Measurements from ENCODE around the gene PARD6G. TPM values are rescaled to one million over a fixed set of nuclear protein-coding genes. Genes with fewer than 3 reads are reported as not detected.
A peak's percentile ranks its signal among the peaks of the same experiment; 100 is the strongest.

The PARD6G gene
- total and polyA plus RNA-seq, 8 donors: 0.42 to 2.2 (median 1.2) TPM

DNA sequence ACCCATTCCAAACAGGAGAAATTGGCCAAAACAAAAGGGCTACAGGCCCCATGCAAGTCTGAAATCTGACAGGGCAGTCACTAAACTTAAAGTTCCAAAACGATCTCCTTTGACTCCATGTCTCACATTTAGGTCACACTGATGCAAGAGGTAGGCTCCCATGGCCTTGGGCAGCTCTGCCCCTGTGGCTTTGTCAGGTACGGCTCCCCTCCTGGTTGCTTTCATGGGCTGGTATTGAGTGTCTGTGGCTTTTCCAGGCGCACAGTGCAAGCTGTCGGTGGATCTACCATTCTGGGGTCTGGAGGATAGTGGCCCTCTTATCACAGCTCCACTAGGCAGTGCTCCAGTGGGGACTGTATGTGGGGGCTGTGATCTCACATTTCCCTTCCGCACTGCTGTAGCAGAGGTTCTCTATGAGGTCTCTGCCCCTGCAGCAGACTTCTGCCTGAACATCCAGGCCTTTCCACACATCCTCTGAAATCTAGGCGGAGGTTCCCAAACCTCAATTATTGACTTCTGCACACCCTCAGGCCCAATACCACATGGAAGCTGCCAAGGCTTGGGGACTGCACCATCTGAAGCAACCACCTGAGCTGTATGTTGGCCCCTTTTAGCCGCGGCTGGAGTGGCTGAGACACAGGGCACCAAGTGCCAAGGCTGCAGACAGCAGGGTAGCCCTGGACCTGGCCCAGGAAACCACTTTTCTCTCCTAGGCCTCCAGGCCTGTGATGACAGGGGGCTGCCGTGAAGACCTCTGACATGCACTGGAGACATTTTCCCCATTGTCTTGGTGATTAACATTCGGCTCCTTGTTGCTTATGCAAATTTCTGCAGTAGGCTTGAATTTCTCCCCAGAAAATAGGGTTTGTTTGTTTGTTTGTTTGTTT is 28.7 kb downstream of the PARD6G start:
- no peaks in the 10 kb centered on the region for H3K9me3 ChIP-seq
- no peak for FAIRE-seq
- no peaks in the 10 kb centered on the region for H3K36me3 ChIP-seq
- H3K27me3 ChIP-seq: no peaks in the 10 kb centered on the region
- no peaks in the 10 kb centered on the region for H3K4me1 ChIP-seq
- 91 to 94% methylated on average over 10 of the region's 10 CpGs for WGBS, 2 donors
- intact Hi-C loops (cut with DNase I): no loop called here
- no peak for DNase-seq
- H3K4me3 ChIP-seq: no peak overlapping the region
- ATAC-seq: no peak
- no peak overlapping the region for H3K27ac ChIP-seq
- TF ChIP-seq, protein P1, sequence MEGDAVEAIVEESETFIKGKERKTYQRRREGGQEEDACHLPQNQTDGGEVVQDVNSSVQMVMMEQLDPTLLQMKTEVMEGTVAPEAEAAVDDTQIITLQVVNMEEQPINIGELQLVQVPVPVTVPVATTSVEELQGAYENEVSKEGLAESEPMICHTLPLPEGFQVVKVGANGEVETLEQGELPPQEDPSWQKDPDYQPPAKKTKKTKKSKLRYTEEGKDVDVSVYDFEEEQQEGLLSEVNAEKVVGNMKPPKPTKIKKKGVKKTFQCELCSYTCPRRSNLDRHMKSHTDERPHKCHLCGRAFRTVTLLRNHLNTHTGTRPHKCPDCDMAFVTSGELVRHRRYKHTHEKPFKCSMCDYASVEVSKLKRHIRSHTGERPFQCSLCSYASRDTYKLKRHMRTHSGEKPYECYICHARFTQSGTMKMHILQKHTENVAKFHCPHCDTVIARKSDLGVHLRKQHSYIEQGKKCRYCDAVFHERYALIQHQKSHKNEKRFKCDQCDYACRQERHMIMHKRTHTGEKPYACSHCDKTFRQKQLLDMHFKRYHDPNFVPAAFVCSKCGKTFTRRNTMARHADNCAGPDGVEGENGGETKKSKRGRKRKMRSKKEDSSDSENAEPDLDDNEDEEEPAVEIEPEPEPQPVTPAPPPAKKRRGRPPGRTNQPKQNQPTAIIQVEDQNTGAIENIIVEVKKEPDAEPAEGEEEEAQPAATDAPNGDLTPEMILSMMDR (IDR thresholded peaks at IDR 0.05): no peak

- no peaks in the 10 kb centered on the region for H3K9me3 ChIP-seq
- H3K27ac ChIP-seq: no peak overlapping the region
- no peaks in the 10 kb centered on the region for H3K36me3 ChIP-seq
- no peak overlapping the region for H3K4me3 ChIP-seq
- H3K27me3 ChIP-seq: no peaks in the 10 kb centered on the region
- ATAC-seq (no peak), DNase-seq (no peak), FAIRE-seq (no peak)
- TF ChIP-seq, protein P1 (IDR thresholded peaks at IDR 0.05): no peak
- H3K4me1 ChIP-seq: peaks cover 0 to 8% (median 0%) of the 10 kb centered on the region in 3 donors
- intact Hi-C loops (cut with DNase I): no loop called here
- 55 to 56% methylated on average over 2 of the region's 2 CpGs for WGBS, 2 donors
Observed at GRCh38 chr18:80213182-80213581, 34.1 kb downstream of the PARD6G start.

DNA sequence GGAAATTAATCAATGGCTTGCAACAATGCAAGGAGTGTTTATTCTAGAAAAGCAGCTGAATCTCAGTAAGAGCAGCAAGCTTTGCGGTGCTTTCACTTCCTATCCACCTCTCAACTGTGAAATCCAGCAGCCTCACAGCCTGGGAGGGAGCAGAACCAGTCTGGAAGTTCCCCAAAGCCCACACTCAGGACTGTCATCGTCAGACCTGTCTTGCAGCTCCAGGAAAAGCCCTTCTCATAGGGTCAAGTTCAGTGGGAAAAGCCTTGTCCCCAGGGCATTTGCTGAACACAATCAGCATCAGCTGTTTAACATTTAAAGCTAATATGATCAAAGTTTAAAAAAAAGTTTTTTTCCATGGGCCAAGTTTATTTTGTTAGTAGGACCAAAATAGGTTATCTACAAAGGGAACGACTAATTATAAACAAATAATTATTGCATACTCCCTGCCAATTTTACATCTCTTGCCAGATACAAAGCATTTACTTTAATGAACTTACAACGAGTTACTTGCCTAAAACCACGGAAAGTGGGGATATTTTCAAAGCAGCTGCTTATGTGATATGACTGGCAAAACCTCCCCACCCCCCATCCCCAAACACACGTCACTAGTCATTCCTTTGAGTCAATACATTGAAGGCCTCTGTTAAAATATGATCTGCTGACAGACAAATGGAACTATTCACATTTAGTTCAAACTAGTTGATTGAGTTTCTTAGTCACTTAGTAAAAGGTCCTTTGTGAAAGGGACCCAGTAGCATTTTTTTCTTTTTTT is 36.8 kb downstream of the PARD6G start:
- H3K9me3 ChIP-seq: no peaks in the 10 kb centered on the region
- DNase-seq: peak in 1 of 6 donors; percentile 15
- H3K36me3 ChIP-seq: no peaks in the 10 kb centered on the region
- intact Hi-C loops (cut with DNase I): no loop called here
- H3K4me3 ChIP-seq: no peak overlapping the region
- WGBS, 2 donors: 14 to 24% methylated on average over 6 of the region's 6 CpGs
- TF ChIP-seq, protein P1 (IDR thresholded peaks at IDR 0.05): no peak
- peak; percentile 65 to 77 (median 66) for ATAC-seq
- no peak for FAIRE-seq
- no peaks in the 10 kb centered on the region for H3K27me3 ChIP-seq
- no peak overlapping the region for H3K27ac ChIP-seq
- H3K4me1 ChIP-seq: peaks cover 0 to 8% (median 0%) of the 10 kb centered on the region in 3 donors

DNA sequence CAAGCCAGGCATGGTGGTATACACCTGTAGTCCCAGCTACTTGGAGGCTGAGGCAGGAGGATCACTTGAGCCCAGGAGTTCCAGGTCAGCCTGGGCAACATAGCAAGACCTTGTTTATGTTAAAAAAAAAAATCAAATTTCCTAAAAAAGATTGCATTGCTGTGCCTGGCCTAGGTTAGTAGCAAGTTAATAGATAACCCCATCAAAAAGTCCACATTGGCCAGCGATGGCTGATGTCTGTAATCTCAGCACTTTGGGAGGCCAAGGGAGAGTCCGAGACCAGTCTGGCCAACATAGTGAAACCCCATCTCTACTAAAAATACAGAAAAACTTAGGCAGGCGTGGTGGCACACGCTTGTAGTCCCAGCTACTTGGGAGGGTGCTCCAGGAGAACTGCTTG is 38.7 kb downstream of the PARD6G start:
- Histone ChIP-seq H3K4me1 (peaks cover 0 to 8% (median 0%) of the 10 kb centered on the region in 3 donors), H3K36me3 (no peaks in the 10 kb centered on the region), H3K9me3 (no peaks in the 10 kb centered on the region), H3K27ac (no peak overlapping the region), H3K27me3 (no peaks in the 10 kb centered on the region), H3K4me3 (no peak overlapping the region)
- TF ChIP-seq, protein P1 (IDR thresholded peaks at IDR 0.05): no peak
- 77 to 98% methylated on average over 4 of the region's 4 CpGs for WGBS, 2 donors
- FAIRE-seq (no peak), DNase-seq (no peak), ATAC-seq (no peak)
- intact Hi-C loops (cut with DNase I): no loop called here

Data from pancreas (tissue), 10 donors.